A549 (cell line): Measurements from ENCODE around the gene SEMA3C. TPM values are rescaled to one million over a fixed set of nuclear protein-coding genes. Genes with fewer than 3 reads are reported as not detected.

ENCODE experiments used
- ATAC-seq, 2 experiments: fragments of 200-7000 bp in 1 of 2; fragments of >200 bp in 1 of 2; cut with Nextera tagmentation in 1 of 2; cut with Tn5 transposase in 1 of 2; 3 replicates each; pipeline versions ENCODE4 v1.8.0 to v1.9.1; 2018 to 2020; ENCODE audit warnings: mild to moderate bottlenecking in 1 of 2, moderate library complexity in 1 of 2
- CTCF ChIA-PET: fragments of 300-600 bp; sonication (Branson Sonifier 250); formaldehyde crosslinking; extraction: SDS; loops from one replicate; lab custom pipeline; 2021; ENCODE audit warnings: antibody characterized with exemption, inconsistent platforms; lab: Yijun Ruan, JAX
- POLR2A ChIA-PET: fragments of 350-600 bp; formaldehyde crosslinking; extraction: SDS; loops from one replicate; lab custom pipeline; 2021; ENCODE audit warnings: antibody characterized with exemption, inconsistent platforms; lab: Yijun Ruan, JAX
- DNase-seq, 2 experiments: peaks; one replicate each; pipeline versions ENCODE4 v3.0.0 to v3.0.0-alpha.2; 2011 to 2016; ENCODE audit warnings: low read depth in 1 of 2, low spot score in 1 of 2
- FAIRE-seq: peaks from 2 replicates; lab custom pipeline; 2011; peaks lifted over from hg19 to GRCh38; lab: Jason Lieb, UNC
- H3K27ac ChIP-seq, 2 experiments: fragments of >200 bp; sonication (Bioruptor Twin); formaldehyde crosslinking; 3 replicates each; pipeline ENCODE4 v1.5.1; 2016 to 2017
- H3K4me1 ChIP-seq: fragments of >200 bp; sonication (Bioruptor Twin); formaldehyde crosslinking; 3 replicates; pipeline ENCODE4 v1.6.1; 2016
- H3K4me2 ChIP-seq: fragments of >200 bp; sonication (Bioruptor Twin); formaldehyde crosslinking; 3 replicates; pipeline ENCODE4 v1.6.1; 2016
- H3K4me3 ChIP-seq: fragments of >200 bp; sonication (Bioruptor Twin); formaldehyde crosslinking; 3 replicates; pipeline ENCODE4 v1.5.1; 2016
- H3K9me3 ChIP-seq: fragments of >200 bp; sonication (Bioruptor Twin); formaldehyde crosslinking; 3 replicates; pipeline ENCODE4 v1.6.1; 2016
- BHLHE40 ChIP-seq: IDR thresholded peaks from 2 replicates; pipeline ENCODE4 v1.6.1; 2012; ENCODE audit warnings: low read depth, low read length, inconsistent platforms
- CEBPB ChIP-seq, 2 experiments: fragments of >200 bp in 1 of 2; sonication (Bioruptor Twin) in 1 of 2; formaldehyde crosslinking in 1 of 2; IDR thresholded peaks; 2 replicates each; pipeline ENCODE4 v1.6.1; 2012 to 2016
- CHD2 ChIP-seq: fragments of 150-350 bp; IDR thresholded peaks from 2 replicates; pipeline ENCODE4 v1.6.1; 2014; ENCODE audit warnings: low read length; ENCODE audit not compliant: partially characterized antibody
- CHD4 ChIP-seq: fragments of 200-600 bp; sonication (generic); IDR thresholded peaks from 2 replicates; pipeline ENCODE4 v1.6.1; 2016; ENCODE audit warnings: antibody characterized with exemption, mild to moderate bottlenecking, borderline replicate concordance
- ESRRA ChIP-seq: fragments of 150-350 bp; IDR thresholded peaks from 2 replicates; pipeline ENCODE4 v1.6.1; 2014; ENCODE audit warnings: mild to moderate bottlenecking, low read length, borderline replicate concordance
- FOSB ChIP-seq: fragments of 250-450 bp; sonication (Bioruptor Pico); IDR thresholded peaks from 2 replicates; pipeline ENCODE4 v1.5.0; 2020; ENCODE audit warnings: mild to moderate bottlenecking, moderate library complexity
- GATA3 ChIP-seq: IDR thresholded peaks from 2 replicates; pipeline ENCODE4 v1.6.1; 2012; ENCODE audit warnings: borderline replicate concordance
- HDAC2 ChIP-seq: fragments of 200-600 bp; sonication (generic); IDR thresholded peaks from 2 replicates; pipeline ENCODE4 v1.6.1; 2016
- HOXA7 ChIP-seq: fragments of 250-450 bp; sonication (Bioruptor Pico); IDR thresholded peaks from 2 replicates; pipeline ENCODE4 v1.5.0; 2020; ENCODE audit warnings: mild to moderate bottlenecking, moderate library complexity
- MAFK ChIP-seq: fragments of 450-650 bp; IDR thresholded peaks from 2 replicates; pipeline ENCODE4 v1.6.1; 2014; ENCODE audit not compliant: partially characterized antibody
- MYC ChIP-seq: IDR thresholded peaks from 2 replicates; pipeline ENCODE4 v1.6.1; 2012; ENCODE audit warnings: mild to moderate bottlenecking, inconsistent platforms, low read length, improper control_type of control experiment, borderline replicate concordance
- NR3C1 ChIP-seq: fragments of >200 bp; sonication (Bioruptor Twin); formaldehyde crosslinking; IDR thresholded peaks from 3 replicates; pipeline ENCODE4 v1.6.1; 2017
- POLR2A ChIP-seq: IDR thresholded peaks from 2 replicates; pipeline ENCODE4 v1.6.1; 2012; ENCODE audit warnings: mild to moderate bottlenecking, low read length
- RARB ChIP-seq: fragments of 250-450 bp; sonication (Bioruptor Pico); IDR thresholded peaks from 2 replicates; pipeline ENCODE4 v1.8.0; 2021; ENCODE audit warnings: mild to moderate bottlenecking, moderate library complexity
- SMC3 ChIP-seq: fragments of >200 bp; sonication (Bioruptor Twin); formaldehyde crosslinking; IDR thresholded peaks from 3 replicates; pipeline ENCODE4 v1.6.1; 2018; ENCODE audit warnings: inconsistent platforms
- TFCP2L1 ChIP-seq: fragments of 250-450 bp; sonication (Bioruptor Pico); IDR thresholded peaks from 2 replicates; pipeline ENCODE4 v1.5.0; 2021; ENCODE audit warnings: mild to moderate bottlenecking
- ZC3H11A ChIP-seq: fragments of 450-650 bp; IDR thresholded peaks from 2 replicates; pipeline ENCODE4 v1.6.1; 2014; ENCODE audit warnings: antibody characterized with exemption, mild to moderate bottlenecking
- ZFP36 ChIP-seq: fragments of 450-650 bp; IDR thresholded peaks from 2 replicates; pipeline ENCODE4 v1.6.1; 2014; ENCODE audit warnings: borderline replicate concordance; ENCODE audit not compliant: partially characterized antibody
- ZSCAN20 ChIP-seq: fragments of 250-450 bp; sonication (Bioruptor Pico); IDR thresholded peaks from 2 replicates; pipeline ENCODE4 v1.8.0; 2022; ENCODE audit warnings: mild to moderate bottlenecking, moderate library complexity
- WGBS: methylation state at CpG from one replicate; pipeline ENCODE4 v1.1.6; 2017; ENCODE audit errors: missing lambda C conversion rate; 5-methylcytosine and 5-hydroxymethylcytosine counted together
- polyA plus RNA-seq, 4 experiments: library from polyadenylated mRNA; depleted of rRNA in 3 of 4; stranded (reverse); fragments of >200 nt; fragmentation: RNase III in 1 of 4; extraction: RNeasy Plus Mini Kit Qiagen cat#74134 plus additional on column Dnase treatment in 1 of 4; gene quantifications; 2 replicates in 3 of 4; 3 replicates in 1 of 4; pipeline ENCODE4 v1.2.3, GENCODE V29; 2011 to 2017
- TF ChIP-seq, protein P1 (sequence below): IDR thresholded peaks from 2 replicates; pipeline ENCODE4 v1.6.1; 2012

Gene SEMA3C
- polyA plus RNA-seq, 2 of the 4 experiments (the other 2 are of a cell fraction), result 78.1 to 212 TPM

DNA sequence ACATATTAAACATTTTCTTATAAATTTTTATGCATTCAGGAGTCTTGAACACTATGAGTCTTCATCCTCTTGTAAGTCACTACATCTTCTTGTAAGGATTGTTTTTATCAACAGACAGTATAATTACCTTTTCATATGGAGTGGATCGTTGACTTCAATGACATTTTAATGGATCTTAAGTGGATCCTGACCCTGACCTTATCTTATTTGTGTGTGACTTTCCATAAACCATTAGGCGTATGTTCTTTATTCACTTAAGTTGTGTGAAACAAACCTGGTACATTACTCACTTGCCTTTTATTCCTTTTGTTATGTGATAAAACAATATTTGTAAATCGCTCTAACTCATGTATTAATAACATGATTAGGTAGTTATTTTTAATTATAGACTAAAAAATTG, 18.5 kb upstream of the SEMA3C start:
- no peak overlapping the region for H3K27ac ChIP-seq
- WGBS, result 92% methylated on average over 3 of the region's 3 CpGs
- no peaks in the 10 kb centered on the region; the same call in 2 of the 3 replicates for H3K9me3 ChIP-seq
- H3K4me1 ChIP-seq, result peaks cover 22% of the 10 kb centered on the region
- H3K4me3 ChIP-seq, result no peak overlapping the region
- DNase-seq (no peak), FAIRE-seq (no peak), ATAC-seq (no peak)
- CTCF ChIA-PET, result interaction anchor here (1.2 to 1.8 kb wide), 2 partner anchors 16 to 18 kb away, joined by 3 to 6 read pairs; partner anchors contain the start of gene SEMA3C
- POLR2A ChIA-PET, result no interaction called here
- TF ChIP-seq CHD2 (no peak), MAFK (no peak), FOSB (CRISPR knock-in tag) (no peak), HDAC2 (no peak), NR3C1 (no peak), ESRRA (no peak), ZSCAN20 (CRISPR knock-in tag) (no peak)
- no peak overlapping the region for H3K4me2 ChIP-seq

DNA sequence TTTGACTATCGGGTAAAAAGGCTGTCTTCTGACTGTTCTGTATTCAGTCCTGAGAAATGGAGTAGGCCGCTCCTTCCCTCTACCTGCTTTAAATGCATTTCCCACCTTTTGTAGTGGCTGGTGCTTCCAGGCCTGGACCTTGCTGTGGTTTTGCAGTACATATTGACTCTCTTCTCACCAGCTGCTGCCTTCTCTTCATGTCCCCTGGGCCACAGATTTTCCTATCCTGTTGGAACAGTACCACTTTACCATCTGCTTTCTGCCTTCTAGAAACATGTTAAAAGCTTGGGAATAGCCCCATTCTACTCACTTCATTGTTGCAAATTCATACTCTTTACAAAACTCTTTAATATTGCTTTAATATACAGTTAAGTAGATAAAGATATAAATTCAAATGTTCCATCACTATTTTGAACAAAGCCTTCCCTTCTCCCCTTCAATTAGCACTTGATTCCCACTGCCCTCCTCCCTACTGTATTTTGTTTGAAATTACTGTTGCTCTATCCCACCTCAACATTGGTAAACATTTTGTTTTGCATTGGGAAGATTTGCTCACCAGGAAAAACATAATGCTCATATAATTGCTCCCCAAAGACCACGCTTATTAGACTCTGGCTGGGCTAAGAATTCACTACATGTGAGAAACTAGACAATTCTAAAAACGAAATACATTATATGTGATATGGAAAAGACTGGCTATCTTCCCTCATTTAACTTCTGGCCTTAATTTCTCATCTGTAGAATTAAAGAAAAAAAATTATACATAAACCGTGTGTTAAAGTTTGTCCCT, 17.3 kb upstream of the SEMA3C start:
- DNase-seq (no peak), FAIRE-seq (no peak), ATAC-seq (no peak)
- CTCF ChIA-PET, result interaction anchor here (1.8 kb wide), 1 partner anchor 15 kb away, joined by 6 read pairs; no protein-coding TSS in a partner anchor
- H3K27ac ChIP-seq, result peak overlapping the region in 1 of 2 experiments; percentile 60; a peak in 3 of 6 replicates
- WGBS, result 86% methylated on average over 5 of the region's 5 CpGs
- H3K4me2 ChIP-seq, result no peak overlapping the region
- H3K9me3 ChIP-seq, result no peaks in the 10 kb centered on the region; the same call in 2 of the 3 replicates
- POLR2A ChIA-PET, result no interaction called here
- H3K4me1 ChIP-seq, result peaks cover 13% of the 10 kb centered on the region
- H3K4me3 ChIP-seq, result no peak overlapping the region
- TF ChIP-seq ZSCAN20 (CRISPR knock-in tag), result no peak
- no peak for TF ChIP-seq GATA3
- no peak for TF ChIP-seq CHD4
- TF ChIP-seq RARB (CRISPR knock-in tag), result no peak
- no peak for TF ChIP-seq SMC3
- TF ChIP-seq MYC, result no peak
- TF ChIP-seq CEBPB (IDR thresholded peaks at IDR 0.05), result no peak
- TF ChIP-seq HOXA7 (CRISPR knock-in tag), result no peak

DNA sequence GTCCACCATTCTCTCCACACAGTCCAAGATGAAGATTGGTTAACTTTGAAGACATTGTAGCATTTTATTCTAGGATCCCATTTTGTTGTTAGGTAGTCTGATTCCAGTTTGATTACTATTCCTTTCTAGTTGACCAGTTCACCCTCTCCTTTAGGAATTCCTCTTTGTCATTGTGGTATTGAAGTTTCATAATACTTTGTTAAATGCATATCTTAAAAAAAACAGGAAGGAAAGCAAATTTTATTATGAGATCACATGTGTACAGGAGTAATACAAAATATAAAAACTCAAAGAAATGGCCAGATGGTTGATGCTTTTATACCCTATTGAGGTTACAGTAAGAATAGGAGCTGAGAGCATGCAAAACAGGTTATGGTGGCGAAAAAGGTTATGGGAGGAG, 15.5 kb upstream of the SEMA3C start:
- no peak for ATAC-seq
- no peak for TF ChIP-seq ESRRA
- TF ChIP-seq, protein P1, sequence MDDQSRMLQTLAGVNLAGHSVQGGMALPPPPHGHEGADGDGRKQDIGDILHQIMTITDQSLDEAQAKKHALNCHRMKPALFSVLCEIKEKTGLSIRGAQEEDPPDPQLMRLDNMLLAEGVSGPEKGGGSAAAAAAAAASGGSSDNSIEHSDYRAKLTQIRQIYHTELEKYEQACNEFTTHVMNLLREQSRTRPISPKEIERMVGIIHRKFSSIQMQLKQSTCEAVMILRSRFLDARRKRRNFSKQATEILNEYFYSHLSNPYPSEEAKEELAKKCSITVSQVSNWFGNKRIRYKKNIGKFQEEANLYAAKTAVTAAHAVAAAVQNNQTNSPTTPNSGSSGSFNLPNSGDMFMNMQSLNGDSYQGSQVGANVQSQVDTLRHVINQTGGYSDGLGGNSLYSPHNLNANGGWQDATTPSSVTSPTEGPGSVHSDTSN, result no peak
- TF ChIP-seq ZC3H11A, result no peak
- TF ChIP-seq ZFP36, result no peak
- TF ChIP-seq MAFK, result no peak
- TF ChIP-seq TFCP2L1, result no peak
- TF ChIP-seq, all 56 proteins: peak for 0
- ChIA-PET CTCF (interaction anchor here (1.4 kb wide), 1 partner anchor 14 kb away, joined by 4 read pairs; no protein-coding TSS in a partner anchor), POLR2A (no interaction called here)
- Histone ChIP-seq H3K9me3 (peaks cover 4% of the 10 kb centered on the region; the same call in 2 of the 3 replicates), H3K4me2 (no peak overlapping the region), H3K4me3 (no peak overlapping the region), H3K27ac (peak overlapping the region in 1 of 2 experiments; percentile 61; a peak in 1 of 6 replicates), H3K4me1 (no peaks in the 10 kb centered on the region)
- FAIRE-seq (no peak), DNase-seq (no peak)
- 98% methylated on average over 1 of the region's 1 CpG for WGBS

DNA sequence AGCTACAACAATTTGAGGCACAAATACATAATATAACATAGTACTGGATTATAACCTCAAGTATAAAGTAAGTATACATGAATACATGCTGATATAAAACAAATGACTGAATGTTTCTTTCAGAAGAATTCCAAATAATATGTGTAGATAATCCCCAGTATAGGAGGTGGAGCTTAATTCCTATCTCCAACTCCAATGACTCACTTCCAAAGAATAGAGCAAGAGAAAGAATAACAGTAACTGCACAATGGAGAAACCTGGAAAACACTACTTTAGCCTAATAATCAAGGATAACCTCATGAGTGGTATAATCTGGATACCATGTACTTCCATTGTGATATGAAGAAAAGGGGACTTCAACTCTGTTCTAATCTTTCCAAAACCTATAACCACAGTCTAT, 13.7 kb upstream of the SEMA3C start:
- no peak for ATAC-seq
- FAIRE-seq, result peak; percentile 51
- DNase-seq, result no peak
- POLR2A ChIA-PET, result no interaction called here
- Histone ChIP-seq H3K4me2 (no peak overlapping the region), H3K27ac (peak overlapping the region in 1 of 2 experiments; percentile 44; a peak in 1 of 6 replicates), H3K9me3 (peaks cover 4% of the 10 kb centered on the region; the same call in 2 of the 3 replicates), H3K4me3 (no peak overlapping the region), H3K4me1 (no peaks in the 10 kb centered on the region)
- TF ChIP-seq BHLHE40 (no peak), SMC3 (no peak), POLR2A (no peak), ZSCAN20 (CRISPR knock-in tag) (no peak)
- CTCF ChIA-PET, result no interaction called here
